ENCODE data around the gene DAAM1. TPM values are rescaled to one million over a fixed set of nuclear protein-coding genes. Genes with fewer than 3 reads are reported as not detected.

DAAM1 gene
- total RNA-seq, 1 donor from 2014 or later, result 69.9 TPM

DNA sequence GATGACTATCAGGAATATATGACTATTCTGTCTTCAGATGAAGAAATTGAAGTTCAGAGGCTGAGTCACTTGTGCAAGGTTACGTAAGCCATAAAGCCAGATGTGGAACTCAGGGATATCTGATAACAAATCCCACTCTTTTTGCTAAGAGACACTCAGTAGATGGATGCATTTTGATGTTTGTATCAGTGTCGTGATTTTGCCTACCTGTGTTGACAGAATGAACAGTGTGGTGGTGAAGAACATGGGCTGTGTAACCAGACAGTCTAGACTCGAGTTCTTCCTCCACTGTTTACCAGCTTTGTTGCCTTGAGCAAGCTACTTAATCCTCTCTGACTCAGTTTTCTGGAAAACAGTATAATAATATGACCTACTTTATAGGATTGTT is 93.9 kb downstream of the DAAM1 start:
- Mint-ChIP-seq H3K9me3 (ENCODE audit: low read depth) (peaks cover 24% of the 10 kb centered on the region), H3K36me3 (ENCODE audit: insufficient read depth) (peaks cover 36% of the 10 kb centered on the region), H3K27me3 (no peaks in the 10 kb centered on the region), H3K4me3 (ENCODE audit: low read depth) (no peak overlapping the region), H3K4me1 (ENCODE audit: low read depth) (peaks cover 10% of the 10 kb centered on the region), H3K27ac (no peak overlapping the region)
- TF ChIP-seq, protein P1, sequence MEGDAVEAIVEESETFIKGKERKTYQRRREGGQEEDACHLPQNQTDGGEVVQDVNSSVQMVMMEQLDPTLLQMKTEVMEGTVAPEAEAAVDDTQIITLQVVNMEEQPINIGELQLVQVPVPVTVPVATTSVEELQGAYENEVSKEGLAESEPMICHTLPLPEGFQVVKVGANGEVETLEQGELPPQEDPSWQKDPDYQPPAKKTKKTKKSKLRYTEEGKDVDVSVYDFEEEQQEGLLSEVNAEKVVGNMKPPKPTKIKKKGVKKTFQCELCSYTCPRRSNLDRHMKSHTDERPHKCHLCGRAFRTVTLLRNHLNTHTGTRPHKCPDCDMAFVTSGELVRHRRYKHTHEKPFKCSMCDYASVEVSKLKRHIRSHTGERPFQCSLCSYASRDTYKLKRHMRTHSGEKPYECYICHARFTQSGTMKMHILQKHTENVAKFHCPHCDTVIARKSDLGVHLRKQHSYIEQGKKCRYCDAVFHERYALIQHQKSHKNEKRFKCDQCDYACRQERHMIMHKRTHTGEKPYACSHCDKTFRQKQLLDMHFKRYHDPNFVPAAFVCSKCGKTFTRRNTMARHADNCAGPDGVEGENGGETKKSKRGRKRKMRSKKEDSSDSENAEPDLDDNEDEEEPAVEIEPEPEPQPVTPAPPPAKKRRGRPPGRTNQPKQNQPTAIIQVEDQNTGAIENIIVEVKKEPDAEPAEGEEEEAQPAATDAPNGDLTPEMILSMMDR (IDR thresholded peaks at IDR 0.05; ENCODE audit: unreplicated experiment), result no peak
- no peak for DNase-seq (ENCODE audit: low spot score, unreplicated experiment)

DNA sequence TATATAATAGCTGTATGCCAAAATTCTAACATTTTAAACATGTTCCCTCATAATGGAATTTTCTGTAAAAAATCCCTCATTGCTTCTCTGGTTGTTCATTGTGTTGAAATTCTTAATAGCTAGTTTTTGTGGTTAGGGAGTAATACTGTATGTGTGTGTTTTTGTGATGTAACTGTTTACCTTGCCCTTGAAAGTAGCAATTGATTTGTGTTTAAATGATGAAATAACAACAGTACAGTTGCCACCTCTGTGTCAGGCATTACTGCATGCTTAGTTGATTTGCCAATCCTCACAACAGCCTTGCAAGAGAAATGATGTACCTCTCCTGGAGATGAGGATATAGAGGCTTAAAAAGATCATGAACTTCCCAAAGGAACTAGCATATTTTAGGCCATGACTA is 94.9 kb downstream of the DAAM1 start:
- Mint-ChIP-seq H3K27me3 (no peaks in the 10 kb centered on the region), H3K9me3 (ENCODE audit: low read depth) (peaks cover 24% of the 10 kb centered on the region), H3K36me3 (ENCODE audit: insufficient read depth) (peaks cover 36% of the 10 kb centered on the region), H3K4me3 (ENCODE audit: low read depth) (no peak overlapping the region), H3K4me1 (ENCODE audit: low read depth) (peaks cover 10% of the 10 kb centered on the region), H3K27ac (no peak overlapping the region)
- TF ChIP-seq, protein P1 (IDR thresholded peaks at IDR 0.05; ENCODE audit: unreplicated experiment), result no peak
- DNase-seq (ENCODE audit: low spot score, unreplicated experiment), result no peak

DNA sequence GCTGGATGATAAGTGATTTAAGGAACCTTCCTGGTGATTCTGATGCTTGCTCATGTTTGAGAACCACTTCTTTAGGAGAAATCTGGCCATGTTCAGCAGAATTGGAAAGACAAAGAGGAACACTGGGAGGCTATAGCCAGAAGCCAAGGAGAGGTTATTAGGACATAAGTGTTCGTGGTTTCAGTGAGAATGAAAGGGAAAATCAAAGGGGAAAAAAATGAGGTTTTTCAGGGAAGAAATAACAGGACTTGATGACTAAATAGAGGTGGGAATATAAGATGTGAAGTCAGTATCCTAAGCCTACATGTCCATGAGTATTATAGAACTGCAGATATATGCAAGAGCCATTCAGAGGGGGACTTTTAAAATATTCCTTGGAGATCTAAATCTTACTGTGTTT is 95.6 kb downstream of the DAAM1 start:
- Mint-ChIP-seq H3K27ac (no peak overlapping the region), H3K27me3 (no peaks in the 10 kb centered on the region), H3K4me3 (ENCODE audit: low read depth) (no peak overlapping the region), H3K9me3 (ENCODE audit: low read depth) (peaks cover 24% of the 10 kb centered on the region), H3K36me3 (ENCODE audit: insufficient read depth) (peaks cover 34% of the 10 kb centered on the region), H3K4me1 (ENCODE audit: low read depth) (peaks cover 10% of the 10 kb centered on the region)
- TF ChIP-seq, protein P1 (IDR thresholded peaks at IDR 0.05; ENCODE audit: unreplicated experiment), result no peak
- no peak for DNase-seq (ENCODE audit: low spot score, unreplicated experiment)

DNA sequence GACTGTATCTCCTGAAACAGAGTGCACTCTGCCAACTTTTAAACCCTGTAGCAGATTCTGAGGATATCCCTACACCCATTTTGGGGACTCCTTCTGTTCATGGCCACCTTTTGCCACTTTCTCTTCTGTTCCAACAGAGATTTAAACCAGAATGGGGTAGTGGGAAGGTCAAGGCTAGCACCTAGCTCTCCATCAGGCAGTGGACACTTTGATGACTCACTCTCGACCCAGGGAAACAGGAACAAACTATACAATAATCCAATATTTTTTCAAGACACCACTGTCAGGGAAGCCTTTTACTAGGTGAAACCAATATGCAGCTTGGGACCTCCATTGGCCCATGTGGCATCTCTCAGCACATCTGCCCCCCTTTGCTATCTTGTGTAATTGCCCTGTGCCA is 103.6 kb downstream of the DAAM1 start:
- H3K36me3 Mint-ChIP-seq (ENCODE audit: insufficient read depth), result peaks cover 13% of the 10 kb centered on the region
- no peaks in the 10 kb centered on the region for H3K9me3 Mint-ChIP-seq (ENCODE audit: low read depth)
- H3K4me1 Mint-ChIP-seq (ENCODE audit: low read depth), result peaks cover 9% of the 10 kb centered on the region
- no peak overlapping the region for H3K27ac Mint-ChIP-seq
- no peak overlapping the region for H3K4me3 Mint-ChIP-seq (ENCODE audit: low read depth)
- no peak for DNase-seq (ENCODE audit: low spot score, unreplicated experiment)
- no peaks in the 10 kb centered on the region for H3K27me3 Mint-ChIP-seq
- TF ChIP-seq, protein P1 (IDR thresholded peaks at IDR 0.05; ENCODE audit: unreplicated experiment), result no peak

GRCh38 chr14:59292921-59293534 is 104.6 kb downstream of the DAAM1 start:
- no peaks in the 10 kb centered on the region for H3K9me3 Mint-ChIP-seq (ENCODE audit: low read depth)
- no peak overlapping the region for H3K4me3 Mint-ChIP-seq (ENCODE audit: low read depth)
- H3K4me1 Mint-ChIP-seq (ENCODE audit: low read depth), result peaks cover 12% of the 10 kb centered on the region
- H3K36me3 Mint-ChIP-seq (ENCODE audit: insufficient read depth), result peaks cover 13% of the 10 kb centered on the region
- no peak overlapping the region for H3K27ac Mint-ChIP-seq
- H3K27me3 Mint-ChIP-seq, result no peaks in the 10 kb centered on the region
- no peak for DNase-seq (ENCODE audit: low spot score, unreplicated experiment)
- TF ChIP-seq, protein P1 (IDR thresholded peaks at IDR 0.05; ENCODE audit: unreplicated experiment), result no peak

All from progenitor cell of endocrine pancreas (in vitro differentiated cells).